A549 treated with AZD9567 at 1 μM for 4 hours (cell line): ENCODE measurements around the gene PDIA5. TPM values are rescaled to one million over a fixed set of nuclear protein-coding genes. Genes with fewer than 3 reads are reported as not detected.

Experiments used
- total RNA-seq: library from RNA; stranded (reverse); fragments of 200-300 nt; extraction: Qiagen RNA extraction; gene quantifications from 5 replicates; pipeline ENCODE4 v1.2.3, GENCODE V29; 2022; ENCODE audit not compliant: insufficient read depth

The PDIA5 gene
- total RNA-seq = 26.6 to 47.1 TPM (median 31.0 TPM) in 5 replicates

DNA sequence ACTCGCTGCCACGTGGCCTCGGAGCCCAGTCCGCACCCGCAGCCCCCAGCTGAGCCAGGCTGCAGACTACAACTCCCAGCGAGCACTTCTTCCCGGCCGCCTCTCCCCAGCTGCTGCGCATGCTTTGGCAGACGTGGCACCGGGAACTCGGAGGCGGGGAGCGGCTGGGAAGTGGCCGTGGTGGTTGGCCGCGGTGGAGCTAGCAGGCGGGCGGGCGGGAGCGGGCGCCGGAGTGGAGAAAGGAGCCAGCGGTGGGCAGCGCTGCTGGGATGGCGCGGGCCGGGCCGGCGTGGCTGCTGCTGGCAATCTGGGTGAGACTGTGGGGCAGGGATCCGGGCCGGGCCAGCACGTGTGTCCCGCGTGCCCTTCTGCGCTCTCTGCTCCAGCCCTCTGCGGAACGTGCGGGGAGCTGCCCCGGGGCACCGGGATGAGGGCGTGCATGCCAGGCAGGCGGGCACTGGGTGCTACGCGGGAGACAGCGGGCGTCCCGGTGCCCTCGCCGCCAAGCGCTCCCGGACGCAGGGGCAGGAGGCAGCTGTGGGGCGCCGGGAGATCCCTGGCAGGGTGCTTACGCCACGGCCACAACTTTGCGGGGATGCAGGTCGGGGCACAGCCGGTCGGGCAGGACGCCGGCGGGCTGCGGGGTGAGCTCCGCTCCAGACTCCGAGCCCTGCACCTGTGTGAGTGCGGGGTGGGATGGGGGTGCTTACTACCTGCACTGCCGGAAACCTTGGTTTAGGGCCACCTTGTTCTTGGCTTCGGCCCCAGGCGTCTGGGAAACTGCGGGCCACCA is at the start of gene PDIA5:
Gene PDIA5, plus strand, starts transcription at position 130 of the 793 bp plus-strand sequence. Its CDS starts 140 bp downstream, at position 270.

DNA sequence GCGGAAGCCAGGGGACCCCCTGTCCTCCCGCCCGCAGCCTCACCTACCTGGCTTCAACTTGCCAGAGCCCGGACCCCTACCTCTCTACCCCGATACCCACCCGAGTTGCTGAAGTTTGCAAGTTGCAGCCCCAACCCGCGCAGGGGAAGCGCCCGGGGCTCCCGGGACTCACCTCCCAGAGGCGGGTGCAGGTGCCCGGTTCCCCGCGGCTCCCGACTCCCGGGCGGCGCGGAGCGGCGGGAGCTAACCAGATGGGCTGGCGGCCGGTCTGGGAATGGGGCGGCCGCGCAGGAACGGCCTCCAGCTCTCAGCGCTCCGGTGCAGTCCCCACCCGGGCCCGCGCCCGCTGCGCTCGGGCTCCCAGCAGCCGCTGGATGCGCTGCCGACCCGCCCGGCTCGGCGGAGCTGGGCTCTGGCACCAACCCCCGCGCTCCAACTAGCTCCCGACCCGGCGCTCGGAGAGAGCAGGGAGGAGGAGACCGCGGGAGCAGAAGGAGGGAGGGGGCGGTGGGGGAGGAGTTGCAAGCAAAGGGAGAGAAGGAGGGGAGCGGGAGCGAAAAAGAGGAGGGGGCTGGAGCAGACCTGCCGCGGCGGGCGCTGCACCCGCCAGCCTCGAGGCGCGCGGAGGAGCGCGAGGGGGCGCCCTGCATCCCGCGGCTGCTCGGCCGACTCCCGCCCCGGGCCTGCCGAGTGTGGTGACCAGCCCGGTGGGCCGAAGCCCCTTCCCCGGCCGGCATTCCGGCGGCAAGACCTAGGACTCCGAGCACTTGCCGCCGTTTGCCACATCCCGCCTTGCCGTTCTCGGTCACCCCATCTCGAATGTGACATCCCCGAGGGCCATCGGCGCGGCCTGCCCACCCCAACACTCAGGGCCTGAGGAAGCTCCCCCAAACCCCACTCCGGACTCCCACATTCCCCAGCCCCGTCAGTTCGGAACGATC is 39.3 kb upstream of the PDIA5 start, which contains the start of gene SEMA5B:
Gene SEMA5B, minus strand, starts transcription at position 472 of the 941 bp plus-strand sequence. CDS start 66,500 bp downstream, outside the sequence.

DNA sequence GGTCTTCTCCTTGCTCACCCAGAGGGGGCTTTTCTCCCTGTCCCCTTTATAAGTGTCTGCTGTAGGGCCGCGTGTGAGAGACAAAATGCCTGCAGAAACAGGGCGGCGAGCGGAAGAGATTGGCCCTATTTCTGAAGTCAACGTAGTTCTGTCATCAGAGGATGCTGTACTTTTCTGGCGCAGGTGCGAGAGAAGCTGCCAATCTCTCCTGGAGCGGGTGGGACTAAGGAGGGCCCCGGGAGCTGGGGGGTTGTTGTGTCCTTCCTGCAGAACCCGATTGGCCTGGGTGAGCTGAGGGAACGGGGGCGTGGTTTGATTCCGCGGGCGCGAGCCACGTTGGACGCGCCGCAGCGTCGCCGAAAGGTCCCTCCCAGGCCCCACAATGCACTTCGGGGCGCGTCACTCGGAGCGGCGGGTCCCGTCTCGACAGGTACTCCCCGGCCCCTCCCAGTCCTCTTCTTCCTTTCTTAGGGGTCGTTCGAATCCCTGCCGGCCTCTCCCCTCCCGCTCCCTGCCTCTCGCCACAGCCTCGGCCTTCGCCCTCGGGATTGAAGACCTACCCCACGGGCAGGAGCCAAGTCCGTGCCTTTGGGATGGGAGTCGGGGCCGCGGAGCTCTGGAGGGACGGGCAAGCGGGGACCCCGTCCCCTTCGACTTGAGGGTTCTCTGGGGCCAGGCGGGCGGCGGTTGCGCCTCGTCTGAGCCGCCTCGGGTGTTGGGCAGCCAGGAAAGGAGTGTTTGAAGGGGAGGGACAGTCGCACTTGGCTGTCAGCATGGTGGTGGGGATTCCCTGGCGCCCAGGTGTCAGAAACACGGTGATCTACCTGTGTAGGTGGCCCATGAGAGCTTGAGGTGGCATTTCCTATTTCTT is 135.0 kb downstream of the PDIA5 start, which contains the start of gene SEC22A:
Gene SEC22A, plus strand, starts transcription at position 387 of the 871 bp plus-strand sequence. CDS start 7,275 bp downstream, outside the sequence.

Other genes with a start within 250 kb of the PDIA5 start
- gene SEMA5B, start 39.3 kb upstream of the PDIA5 start, total RNA-seq = 0.12 to 1.3 TPM (median 0.26 TPM) in 5 replicates
- 16.3 to 25.8 TPM (median 21.4 TPM) in 5 replicates for gene SEC22A, start 134.9 kb downstream of the PDIA5 start, total RNA-seq